Suprapubic skin (tissue), 4 donors: Measurements from ENCODE around the gene CALB2. TPM values are rescaled to one million over a fixed set of nuclear protein-coding genes. Genes with fewer than 3 reads are reported as not detected.

ENCODE experiments used
- DNase-seq, 2 donors: peaks; one replicate each; pipeline ENCODE4 v3.0.0-alpha.2; 2019; ENCODE audit warnings: low spot score in 2 of 2
- H3K27ac ChIP-seq: fragments of 200-600 bp; sonication (generic); one replicate; pipeline ENCODE4 v1.5.1; 2019
- H3K27me3 ChIP-seq: fragments of 200-600 bp; sonication (generic); one replicate; pipeline ENCODE4 v1.5.1; 2019
- H3K36me3 ChIP-seq: fragments of 200-600 bp; sonication (generic); one replicate; pipeline ENCODE4 v1.5.1; 2019
- H3K4me1 ChIP-seq: fragments of 200-600 bp; sonication (generic); one replicate; pipeline ENCODE4 v1.5.1; 2019
- H3K4me3 ChIP-seq: fragments of 200-600 bp; sonication (generic); one replicate; pipeline ENCODE4 v1.5.1; 2019; ENCODE audit warnings: mild to moderate bottlenecking
- H3K9me3 ChIP-seq: fragments of 200-600 bp; sonication (generic); one replicate; pipeline ENCODE4 v1.5.1; 2019
- EP300 ChIP-seq: sonication (generic); formaldehyde crosslinking; IDR thresholded peaks from one replicate; pipeline ENCODE4 v1.6.1; 2017; ENCODE audit warnings: antibody characterized with exemption
- POLR2A ChIP-seq, 2 donors: fragments of 450-650 bp; IDR thresholded peaks; one replicate each; pipeline ENCODE4 v1.6.1; 2017; ENCODE audit warnings: antibody characterized with exemption in 2 of 2, mild to moderate bottlenecking in 2 of 2, moderate library complexity in 2 of 2
- POLR2AphosphoS5 ChIP-seq, 3 donors: sonication (generic); formaldehyde crosslinking; IDR thresholded peaks; one replicate each; pipeline ENCODE4 v1.6.1; 2017; ENCODE audit warnings: antibody characterized with exemption in 3 of 3
- WGBS: methylation state at CpG from one replicate; pipeline ENCODE4 v1.1.5; 2018; 5-methylcytosine and 5-hydroxymethylcytosine counted together
- total RNA-seq, 4 donors: library from RNA; depleted of rRNA; stranded (reverse); fragments of >200 nt; gene quantifications; one replicate each; pipeline ENCODE4 v1.1.0, GENCODE V29; 2016
- TF ChIP-seq, protein P1 (sequence below), 2 donors: fragments of 200-600 bp in 1 of 2; fragments of 450-650 bp in 1 of 2; sonication (generic) in 1 of 2; IDR thresholded peaks; one replicate each; pipeline ENCODE4 v1.5.1; 2016 to 2019; ENCODE audit warnings: antibody characterized with exemption in 2 of 2, mild to moderate bottlenecking in 1 of 2, moderate library complexity in 1 of 2

The CALB2 gene
- total RNA-seq, 4 donors from 2014 or later, result 4.3 to 7.7 (median 5.6) TPM

GRCh38 chr16:71357681-71358080 lies 842 bp upstream of the CALB2 start:
- Histone ChIP-seq H3K4me3 (no peak overlapping the region), H3K9me3 (no peaks in the 10 kb centered on the region), H3K36me3 (no peaks in the 10 kb centered on the region), H3K27me3 (peaks cover 14% of the 10 kb centered on the region), H3K27ac (no peak overlapping the region), H3K4me1 (peaks cover 13% of the 10 kb centered on the region)
- TF ChIP-seq EP300 (no peak), POLR2A (IDR thresholded peaks at IDR 0.05) (no peak)
- 22% methylated on average over 7 of the region's 11 CpGs for WGBS
- no peak for DNase-seq

GRCh38 chr16:71359431-71359830 lies 908 bp downstream of the CALB2 start:
- 53% methylated on average over 2 of the region's 6 CpGs for WGBS
- Histone ChIP-seq H3K4me3 (no peak overlapping the region), H3K27me3 (peaks cover 14% of the 10 kb centered on the region), H3K4me1 (peaks cover 13% of the 10 kb centered on the region), H3K27ac (no peak overlapping the region), H3K36me3 (no peaks in the 10 kb centered on the region), H3K9me3 (no peaks in the 10 kb centered on the region)
- DNase-seq, result no peak
- no peak for TF ChIP-seq POLR2AphosphoS5 (IDR thresholded peaks at IDR 0.05)
- no peak for TF ChIP-seq EP300
- TF ChIP-seq, protein P1, sequence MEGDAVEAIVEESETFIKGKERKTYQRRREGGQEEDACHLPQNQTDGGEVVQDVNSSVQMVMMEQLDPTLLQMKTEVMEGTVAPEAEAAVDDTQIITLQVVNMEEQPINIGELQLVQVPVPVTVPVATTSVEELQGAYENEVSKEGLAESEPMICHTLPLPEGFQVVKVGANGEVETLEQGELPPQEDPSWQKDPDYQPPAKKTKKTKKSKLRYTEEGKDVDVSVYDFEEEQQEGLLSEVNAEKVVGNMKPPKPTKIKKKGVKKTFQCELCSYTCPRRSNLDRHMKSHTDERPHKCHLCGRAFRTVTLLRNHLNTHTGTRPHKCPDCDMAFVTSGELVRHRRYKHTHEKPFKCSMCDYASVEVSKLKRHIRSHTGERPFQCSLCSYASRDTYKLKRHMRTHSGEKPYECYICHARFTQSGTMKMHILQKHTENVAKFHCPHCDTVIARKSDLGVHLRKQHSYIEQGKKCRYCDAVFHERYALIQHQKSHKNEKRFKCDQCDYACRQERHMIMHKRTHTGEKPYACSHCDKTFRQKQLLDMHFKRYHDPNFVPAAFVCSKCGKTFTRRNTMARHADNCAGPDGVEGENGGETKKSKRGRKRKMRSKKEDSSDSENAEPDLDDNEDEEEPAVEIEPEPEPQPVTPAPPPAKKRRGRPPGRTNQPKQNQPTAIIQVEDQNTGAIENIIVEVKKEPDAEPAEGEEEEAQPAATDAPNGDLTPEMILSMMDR (IDR thresholded peaks at IDR 0.05), result no peak
- no peak for TF ChIP-seq POLR2A (IDR thresholded peaks at IDR 0.05)

- H3K27me3 ChIP-seq, result peaks cover 14% of the 10 kb centered on the region
- no peak for DNase-seq
- no peaks in the 10 kb centered on the region for H3K9me3 ChIP-seq
- H3K36me3 ChIP-seq, result no peaks in the 10 kb centered on the region
- H3K27ac ChIP-seq, result no peak overlapping the region
- WGBS, result 52% methylated on average over 2 of the region's 2 CpGs
- peaks cover 13% of the 10 kb centered on the region for H3K4me1 ChIP-seq
- H3K4me3 ChIP-seq, result no peak overlapping the region
- TF ChIP-seq, protein P1 (IDR thresholded peaks at IDR 0.05), result no peak
- no peak for TF ChIP-seq POLR2A (IDR thresholded peaks at IDR 0.05)
- TF ChIP-seq EP300, result no peak
- TF ChIP-seq POLR2AphosphoS5 (IDR thresholded peaks at IDR 0.05), result no peak
Measured at GRCh38 chr16:71360378-71360777, 1.9 kb downstream of the CALB2 start.

DNA sequence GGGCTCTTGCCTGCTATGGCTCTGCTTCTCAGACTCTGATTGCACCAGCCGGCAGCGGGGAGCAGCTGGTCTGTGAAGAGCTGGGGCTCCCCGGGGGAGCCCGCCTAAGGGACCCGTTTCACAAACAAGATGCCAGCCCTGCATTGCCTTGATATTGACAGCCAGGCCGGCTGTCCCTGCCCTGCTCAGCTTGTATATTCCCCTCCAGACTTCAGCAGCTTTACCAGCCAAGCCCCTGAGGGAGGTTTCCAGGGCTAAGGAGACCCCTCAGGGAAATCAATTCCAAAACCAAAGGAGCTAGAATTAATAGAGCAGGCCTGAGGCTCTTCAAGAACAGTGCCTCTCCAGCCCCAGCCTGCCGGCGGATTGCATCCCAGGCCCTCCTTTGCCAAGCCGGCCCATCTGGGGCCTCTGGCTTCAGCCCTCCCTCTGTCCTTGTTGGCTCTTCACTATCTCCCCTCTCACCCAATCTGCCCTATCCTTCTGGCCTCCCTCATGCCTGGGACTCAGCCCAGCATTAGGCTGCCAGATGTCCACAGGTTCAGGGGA lies 5.7 kb downstream of the CALB2 start:
- Histone ChIP-seq H3K9me3 (no peaks in the 10 kb centered on the region), H3K27me3 (peaks cover 18% of the 10 kb centered on the region), H3K4me1 (no peaks in the 10 kb centered on the region), H3K36me3 (no peaks in the 10 kb centered on the region), H3K27ac (no peak overlapping the region), H3K4me3 (no peak overlapping the region)
- TF ChIP-seq, protein P1 (IDR thresholded peaks at IDR 0.05), result no peak
- TF ChIP-seq EP300, result no peak
- TF ChIP-seq POLR2A (IDR thresholded peaks at IDR 0.05), result no peak
- no peak for TF ChIP-seq POLR2AphosphoS5 (IDR thresholded peaks at IDR 0.05)
- no peak for DNase-seq
- WGBS, result 63% methylated on average over 7 of the region's 9 CpGs

DNA sequence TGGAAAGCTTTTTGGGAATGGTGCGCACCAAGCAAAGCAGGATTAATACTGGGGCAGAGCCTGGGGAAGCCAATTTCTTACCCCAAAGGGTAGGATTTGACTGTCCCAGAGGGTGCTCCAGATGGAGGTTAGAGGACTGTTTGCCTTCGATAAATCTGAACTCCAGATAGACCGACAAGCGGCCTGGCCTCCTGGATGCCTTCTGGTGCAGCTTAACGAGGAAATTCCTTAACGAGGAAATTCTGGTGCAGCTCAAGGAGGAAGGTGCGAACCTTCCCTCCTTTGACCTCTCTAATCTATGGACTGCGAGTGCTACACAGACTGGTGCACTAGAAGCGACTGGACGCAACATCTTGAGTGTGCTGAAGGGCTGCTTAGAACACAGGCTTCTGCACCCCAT lies 6.5 kb downstream of the CALB2 start:
- H3K9me3 ChIP-seq, result no peaks in the 10 kb centered on the region
- peaks cover 13% of the 10 kb centered on the region for H3K27me3 ChIP-seq
- WGBS, result 78% methylated on average over 10 of the region's 10 CpGs
- no peak for DNase-seq
- no peaks in the 10 kb centered on the region for H3K36me3 ChIP-seq
- H3K27ac ChIP-seq, result no peak overlapping the region
- H3K4me1 ChIP-seq, result no peaks in the 10 kb centered on the region
- no peak overlapping the region for H3K4me3 ChIP-seq
- TF ChIP-seq POLR2A (IDR thresholded peaks at IDR 0.05) (no peak), POLR2AphosphoS5 (IDR thresholded peaks at IDR 0.05) (no peak), EP300 (no peak)
- TF ChIP-seq, protein P1 (IDR thresholded peaks at IDR 0.05), result no peak
